BLaER1 (cell line): Measurements from ENCODE around the gene CDC42EP4.

Source experiments
- H3K27ac ChIP-seq: shearing (Covaris generic); formaldehyde crosslinking; 2 replicates; pipeline ENCODE4 v1.8.1; 2022
- H3K27me3 ChIP-seq: shearing (Covaris generic); formaldehyde crosslinking; 2 replicates; pipeline ENCODE4 v1.8.1; 2022
- H3K36me3 ChIP-seq: shearing (Covaris generic); formaldehyde crosslinking; 2 replicates; pipeline ENCODE4 v1.8.1; 2022
- H3K4me1 ChIP-seq: shearing (Covaris generic); formaldehyde crosslinking; 2 replicates; pipeline ENCODE4 v1.8.1; 2022
- H3K4me2 ChIP-seq: shearing (Covaris generic); formaldehyde crosslinking; 2 replicates; pipeline ENCODE4 v1.8.1; 2022
- H3K4me3 ChIP-seq: shearing (Covaris generic); formaldehyde crosslinking; 2 replicates; pipeline ENCODE4 v1.8.1; 2022
- H3K9ac ChIP-seq: shearing (Covaris generic); formaldehyde crosslinking; 2 replicates; pipeline ENCODE4 v1.8.1; 2022
- H3K9me3 ChIP-seq: shearing (Covaris generic); formaldehyde crosslinking; 2 replicates; pipeline ENCODE4 v1.8.1; 2022
- H4K20me1 ChIP-seq: shearing (Covaris generic); formaldehyde crosslinking; 2 replicates; pipeline ENCODE4 v1.8.1; 2022
- Cebpa-rat ChIP-seq: shearing (Covaris generic); IDR thresholded peaks from 2 replicates; pipeline ENCODE4 v1.8.1; 2022

Gene CDC42EP4

GRCh38 chr17:73324711-73325526 lies 13.1 kb upstream of the CDC42EP4 start:
- Histone ChIP-seq H3K27ac (no peak overlapping the region), H3K27me3 (no peaks in the 10 kb centered on the region), H4K20me1 (no peaks in the 10 kb centered on the region), H3K4me3 (no peak overlapping the region), H3K4me2 (peak overlapping the region; percentile 75), H3K4me1 (peaks cover 23% of the 10 kb centered on the region), H3K36me3 (no peaks in the 10 kb centered on the region), H3K9me3 (no peaks in the 10 kb centered on the region), H3K9ac (no peak overlapping the region)
- TF ChIP-seq Cebpa-rat, result no peak

- H3K4me3 ChIP-seq, result no peak overlapping the region
- TF ChIP-seq Cebpa-rat, result no peak
- H3K4me2 ChIP-seq, result peak overlapping the region; percentile 75
- peaks cover 23% of the 10 kb centered on the region for H3K4me1 ChIP-seq
- no peaks in the 10 kb centered on the region for H3K9me3 ChIP-seq
- no peak overlapping the region for H3K27ac ChIP-seq
- no peaks in the 10 kb centered on the region for H3K27me3 ChIP-seq
- no peaks in the 10 kb centered on the region for H4K20me1 ChIP-seq
- H3K36me3 ChIP-seq, result no peaks in the 10 kb centered on the region
- H3K9ac ChIP-seq, result no peak overlapping the region
Observed at GRCh38 chr17:73324160-73324475, 12.3 kb upstream of the CDC42EP4 start.

GRCh38 chr17:73323409-73324159 lies 11.8 kb upstream of the CDC42EP4 start:
- Histone ChIP-seq H3K9ac (no peak overlapping the region), H3K4me2 (peak overlapping the region; percentile 75; the same call in 1 of the 2 replicates), H3K27me3 (no peaks in the 10 kb centered on the region), H4K20me1 (no peaks in the 10 kb centered on the region), H3K9me3 (no peaks in the 10 kb centered on the region), H3K27ac (no peak overlapping the region), H3K36me3 (no peaks in the 10 kb centered on the region), H3K4me1 (peaks cover 23% of the 10 kb centered on the region), H3K4me3 (no peak overlapping the region)
- TF ChIP-seq Cebpa-rat, result no peak

GRCh38 chr17:73320601-73321264 lies 8.9 kb upstream of the CDC42EP4 start:
- no peaks in the 10 kb centered on the region for H4K20me1 ChIP-seq
- no peak for TF ChIP-seq Cebpa-rat
- H3K27ac ChIP-seq, result no peak overlapping the region
- no peak overlapping the region for H3K4me3 ChIP-seq
- no peak overlapping the region for H3K9ac ChIP-seq
- no peaks in the 10 kb centered on the region for H3K36me3 ChIP-seq
- H3K27me3 ChIP-seq, result no peaks in the 10 kb centered on the region
- no peaks in the 10 kb centered on the region for H3K9me3 ChIP-seq
- no peak overlapping the region for H3K4me2 ChIP-seq
- H3K4me1 ChIP-seq, result peaks cover 46% of the 10 kb centered on the region

GRCh38 chr17:73319766-73320165 lies 8.0 kb upstream of the CDC42EP4 start:
- Histone ChIP-seq H3K9ac (no peak overlapping the region), H4K20me1 (no peaks in the 10 kb centered on the region), H3K27me3 (no peaks in the 10 kb centered on the region), H3K27ac (no peak overlapping the region), H3K4me2 (no peak overlapping the region), H3K9me3 (no peaks in the 10 kb centered on the region), H3K36me3 (no peaks in the 10 kb centered on the region), H3K4me1 (peaks cover 36% of the 10 kb centered on the region), H3K4me3 (no peak overlapping the region)
- no peak for TF ChIP-seq Cebpa-rat

GRCh38 chr17:73318836-73319235 lies 7.0 kb upstream of the CDC42EP4 start:
- TF ChIP-seq Cebpa-rat, result no peak
- no peak overlapping the region for H3K9ac ChIP-seq
- H4K20me1 ChIP-seq, result no peaks in the 10 kb centered on the region
- H3K36me3 ChIP-seq, result no peaks in the 10 kb centered on the region
- no peak overlapping the region for H3K4me2 ChIP-seq
- no peaks in the 10 kb centered on the region for H3K9me3 ChIP-seq
- no peak overlapping the region for H3K27ac ChIP-seq
- peaks cover 27% of the 10 kb centered on the region for H3K4me1 ChIP-seq
- no peaks in the 10 kb centered on the region for H3K27me3 ChIP-seq
- H3K4me3 ChIP-seq, result no peak overlapping the region

GRCh38 chr17:73318427-73318813 lies 6.6 kb upstream of the CDC42EP4 start:
- no peak for TF ChIP-seq Cebpa-rat
- H3K36me3 ChIP-seq, result no peaks in the 10 kb centered on the region
- H4K20me1 ChIP-seq, result no peaks in the 10 kb centered on the region
- no peak overlapping the region for H3K4me2 ChIP-seq
- no peaks in the 10 kb centered on the region for H3K9me3 ChIP-seq
- H3K27me3 ChIP-seq, result no peaks in the 10 kb centered on the region
- peaks cover 24% of the 10 kb centered on the region for H3K4me1 ChIP-seq
- H3K27ac ChIP-seq, result no peak overlapping the region
- H3K9ac ChIP-seq, result no peak overlapping the region
- no peak overlapping the region for H3K4me3 ChIP-seq

GRCh38 chr17:73317513-73318426 lies 6.0 kb upstream of the CDC42EP4 start:
- Histone ChIP-seq H3K27me3 (no peaks in the 10 kb centered on the region), H3K4me3 (no peak overlapping the region), H3K9me3 (no peaks in the 10 kb centered on the region), H3K4me1 (peaks cover 30% of the 10 kb centered on the region), H3K36me3 (no peaks in the 10 kb centered on the region), H3K9ac (no peak overlapping the region), H4K20me1 (no peaks in the 10 kb centered on the region), H3K27ac (peak overlapping the region; percentile 27; the same call in 1 of the 2 replicates), H3K4me2 (peak overlapping the region; percentile 62)
- no peak for TF ChIP-seq Cebpa-rat

GRCh38 chr17:73316919-73317505 lies 5.2 kb upstream of the CDC42EP4 start:
- Histone ChIP-seq H3K9me3 (no peaks in the 10 kb centered on the region), H3K9ac (no peak overlapping the region), H4K20me1 (no peaks in the 10 kb centered on the region), H3K27me3 (no peaks in the 10 kb centered on the region), H3K36me3 (no peaks in the 10 kb centered on the region), H3K4me3 (no peak overlapping the region), H3K27ac (peak overlapping the region; percentile 27; the same call in 1 of the 2 replicates), H3K4me1 (peaks cover 38% of the 10 kb centered on the region), H3K4me2 (peak overlapping the region; percentile 62)
- no peak for TF ChIP-seq Cebpa-rat
